ELF-1 (cell line): ENCODE measurements around the gene ZNF558.
A peak's percentile ranks its signal among the peaks of the same experiment; 100 is the strongest.

ENCODE experiments used
- DNase-seq: peaks from one replicate; pipeline ENCODE4 v3.0.0-alpha.2; 2016; ENCODE audit warnings: low read depth, low spot score

ZNF558 gene

GRCh38 chr19:8832132-8833021 lies at the start of gene ZNF558, which contains the start of gene MBD3L1:
TSS of gene ZNF558 (minus strand) at chr19:8832304. CDS start at chr19:8822659, 9,645 bp downstream.
TSS of gene MBD3L1 (plus strand) at chr19:8832377. CDS start at chr19:8842679, 10,302 bp downstream.
- DNase-seq = peak; percentile 99

DNA sequence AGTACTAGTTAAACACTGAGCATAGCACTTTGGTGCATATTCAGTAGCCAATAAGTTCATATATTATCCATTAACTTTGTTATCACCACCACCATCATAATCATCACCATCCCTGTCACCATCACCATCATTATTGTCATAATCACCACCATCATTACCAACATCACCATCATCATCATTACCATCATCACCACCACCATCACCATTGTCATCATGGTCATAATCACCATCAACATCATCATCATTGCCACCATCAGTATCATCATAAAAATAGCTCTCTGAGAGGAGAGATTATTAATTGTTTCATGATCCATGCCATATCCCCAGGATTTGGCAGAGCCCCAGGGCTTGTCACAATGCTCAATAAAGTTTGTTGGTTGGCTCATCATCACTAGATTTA lies 49.4 kb upstream of the ZNF558 start:
- DNase-seq = no peak

GRCh38 chr19:8880868-8881488 lies 48.9 kb upstream of the ZNF558 start:
- DNase-seq = no peak

- DNase-seq = peak; percentile 24
Measured at GRCh38 chr19:8877854-8878705, 46.0 kb upstream of the ZNF558 start.

GRCh38 chr19:8866344-8866743 lies 34.2 kb upstream of the ZNF558 start:
- no peak for DNase-seq

- no peak for DNase-seq
Measured at GRCh38 chr19:8858260-8858659, 26.2 kb upstream of the ZNF558 start.

DNA sequence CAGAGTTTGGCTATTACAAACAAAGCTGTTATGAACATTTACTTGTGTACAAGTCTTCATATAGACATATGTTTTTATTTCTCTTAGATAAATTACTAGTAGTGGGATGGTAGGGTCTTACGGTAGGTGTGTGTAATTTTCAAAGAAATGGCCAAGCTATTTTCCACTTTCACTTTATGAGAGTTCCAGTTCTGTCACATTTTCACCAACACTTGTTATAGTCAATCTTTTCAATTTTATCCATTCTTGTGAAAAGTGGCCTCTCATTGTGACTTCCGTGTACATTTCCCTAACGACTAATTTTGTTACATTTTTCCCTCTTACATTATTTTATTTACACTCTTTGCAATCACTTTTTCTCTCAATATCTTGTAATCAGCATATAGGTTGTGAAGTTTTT lies 18.4 kb upstream of the ZNF558 start:
- DNase-seq = no peak

- DNase-seq = no peak
Measured at GRCh38 chr19:8849232-8849631, 17.1 kb upstream of the ZNF558 start.

DNA sequence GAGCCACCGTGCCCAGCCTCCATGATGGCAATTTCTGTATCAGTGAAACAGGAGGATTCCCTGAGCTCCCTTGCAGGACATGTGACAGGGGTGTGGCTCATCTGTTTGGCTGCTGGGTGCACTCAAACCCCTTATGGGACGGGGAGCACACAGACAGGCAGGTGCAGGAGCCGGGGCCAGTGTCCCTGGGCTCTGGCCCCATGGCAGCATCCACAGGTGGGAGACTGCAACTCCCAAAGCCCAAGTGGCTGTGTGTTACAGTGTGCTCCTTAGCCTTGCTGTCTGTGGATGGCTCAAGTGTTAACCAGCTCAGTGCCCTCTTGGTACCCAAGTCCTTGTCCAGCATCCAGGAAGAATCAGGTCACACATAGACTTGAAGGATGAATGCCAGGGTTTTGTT lies 14.7 kb upstream of the ZNF558 start:
- DNase-seq = no peak

DNA sequence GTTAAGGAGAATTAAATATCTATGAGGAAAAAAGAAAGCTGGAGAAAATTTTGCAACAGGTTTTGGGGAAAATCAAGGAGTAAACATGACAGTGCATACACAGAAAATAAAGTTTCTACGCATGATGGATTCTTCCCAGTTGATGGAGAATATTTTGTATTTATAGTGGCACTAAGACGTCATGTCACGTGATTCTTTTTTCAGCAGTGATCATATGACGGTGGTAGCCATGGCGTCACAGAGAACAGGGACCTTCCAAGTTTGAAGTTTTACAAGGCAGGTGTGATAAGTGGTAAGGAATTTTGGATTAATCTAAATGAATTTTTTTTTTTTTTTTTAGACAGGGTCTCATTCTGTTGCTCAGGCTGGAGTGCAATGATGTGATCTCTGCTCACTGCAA lies 8.6 kb upstream of the ZNF558 start:
- no peak for DNase-seq

DNA sequence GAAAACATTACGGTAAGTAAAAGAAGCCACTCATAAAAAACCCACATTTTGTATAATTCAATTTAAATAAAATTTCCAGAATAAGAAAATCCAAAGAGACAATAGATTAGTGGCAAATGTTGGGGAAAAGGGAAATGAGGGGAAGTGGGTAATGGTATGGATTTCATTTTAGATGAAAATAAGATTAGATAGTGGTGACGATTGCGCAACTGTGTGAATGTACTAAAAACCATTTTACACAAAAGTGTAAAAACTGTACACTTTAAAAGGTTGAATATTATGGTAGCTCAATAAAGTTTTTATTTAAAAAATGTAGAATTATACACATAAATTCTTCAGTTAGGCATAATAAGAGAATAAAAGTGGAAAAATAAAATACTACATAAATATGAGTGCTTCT lies 3.8 kb upstream of the ZNF558 start:
- DNase-seq = no peak

- no peak for DNase-seq
Measured at GRCh38 chr19:8835446-8835845, 3.3 kb upstream of the ZNF558 start.

DNA sequence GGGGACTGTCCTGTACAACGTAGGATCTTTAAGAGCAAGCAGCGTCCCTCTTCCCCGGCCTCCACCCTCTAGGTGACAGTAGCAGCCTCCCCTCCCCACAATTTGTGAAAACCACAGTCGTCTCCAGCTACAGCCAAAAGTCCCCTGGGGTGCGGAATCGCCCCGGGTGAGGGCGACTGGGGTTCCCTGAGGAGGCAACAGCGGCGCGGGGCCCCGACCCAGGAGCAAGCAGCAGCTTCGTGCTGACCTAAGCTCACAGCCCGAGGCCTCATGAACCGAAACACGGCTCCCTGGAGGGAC lies 322 bp downstream of the ZNF558 start:
- DNase-seq = peak; percentile 61

GRCh38 chr19:8831373-8831772 lies 731 bp downstream of the ZNF558 start:
- peak; percentile 2 for DNase-seq

GRCh38 chr19:8827277-8827676 lies 4.8 kb downstream of the ZNF558 start:
- DNase-seq = no peak

GRCh38 chr19:8826371-8826770 lies 5.7 kb downstream of the ZNF558 start:
- peak; percentile 5 for DNase-seq

DNA sequence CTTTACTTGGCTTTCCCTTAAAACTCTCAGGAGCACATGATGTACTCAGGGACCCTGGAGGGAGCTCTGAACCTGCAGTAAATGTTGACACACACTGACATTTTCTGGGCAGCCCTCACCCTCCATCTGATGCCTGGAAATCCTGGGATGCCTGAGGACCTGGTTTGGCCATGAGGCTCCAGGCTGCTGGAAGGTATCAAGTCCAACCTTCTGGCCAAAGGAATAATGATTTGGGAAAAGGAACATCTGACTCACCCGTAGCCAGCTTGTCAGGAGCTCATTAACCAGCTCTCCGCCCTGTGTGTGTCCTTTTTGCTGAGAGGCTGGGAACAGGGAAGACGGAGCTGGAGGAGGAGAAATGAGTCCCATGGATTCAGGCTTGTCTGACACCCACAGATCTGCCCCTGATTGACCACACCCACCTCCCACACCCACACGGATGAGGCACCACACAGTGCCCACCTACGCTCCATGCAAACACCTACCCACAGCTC lies 10.3 kb downstream of the ZNF558 start:
- no peak for DNase-seq

- no peak for DNase-seq
Measured at GRCh38 chr19:8820234-8820633, 11.9 kb downstream of the ZNF558 start.

DNA sequence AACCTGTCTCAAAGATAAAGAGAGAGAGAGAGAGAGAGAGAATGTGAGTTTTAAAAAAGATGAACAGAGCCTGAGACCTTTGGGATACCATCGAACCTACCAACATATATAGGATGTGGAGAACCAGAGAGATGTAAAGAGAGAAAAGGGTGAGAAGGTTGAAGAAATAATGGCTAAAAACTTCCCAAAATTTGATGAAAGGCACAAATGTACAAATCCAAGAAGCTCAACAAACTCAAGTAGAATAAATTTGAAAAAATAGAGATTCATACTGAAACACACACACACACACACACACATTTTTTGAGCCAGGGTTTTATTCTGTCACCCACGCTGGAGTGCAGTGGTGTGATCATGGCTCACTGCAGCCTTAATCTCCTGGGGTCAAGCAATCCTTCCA lies 16.3 kb downstream of the ZNF558 start:
- DNase-seq = no peak

DNA sequence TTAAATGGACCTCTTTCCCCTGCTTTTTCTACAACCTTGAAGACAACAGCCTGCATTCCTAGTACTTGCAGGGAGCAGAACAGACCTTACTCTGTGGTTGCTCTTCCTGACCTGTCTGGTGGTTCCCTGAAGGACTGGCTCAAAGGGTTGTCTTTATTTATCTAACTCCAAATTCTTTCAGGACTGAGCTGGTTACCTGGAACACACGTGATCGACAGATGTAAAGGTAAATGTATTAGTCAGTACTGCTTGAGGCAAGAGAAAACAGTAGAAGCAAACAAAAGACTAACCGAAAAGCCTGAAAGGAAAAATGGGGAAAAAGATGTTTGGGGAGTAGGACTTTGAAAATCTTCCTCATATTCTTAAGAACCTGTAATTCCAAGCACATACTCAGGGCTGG lies 17.9 kb downstream of the ZNF558 start:
- no peak for DNase-seq

GRCh38 chr19:8811315-8812172 lies 20.6 kb downstream of the ZNF558 start:
- peak; percentile 5 for DNase-seq
